K562 (cell line): ENCODE measurements around the gene LXN. TPM values are rescaled to one million over a fixed set of nuclear protein-coding genes. Genes with fewer than 3 reads are reported as not detected.

Source experiments
- ATAC-seq: fragments of 200-7000 bp; cut with Tn5 transposase; 3 replicates; pipeline ENCODE4 v1.9.1; 2020; ENCODE audit warnings: moderate library complexity
- BruUV-seq: library from RNA; stranded (reverse); fragments of 400-500 nt; replicated peaks from 2 replicates; lab custom pipeline; 2021; lab: Mats Ljungman, UMichigan
- CTCF ChIA-PET: fragments of 300-600 bp; formaldehyde crosslinking; extraction: SDS; loops from one replicate; lab custom pipeline; 2021; ENCODE audit warnings: low intra/inter-chr PET ratio; lab: Yijun Ruan, JAX
- POLR2A ChIA-PET: fragments of 300-600, 350-650 bp; sonication (Branson Sonifier 250); formaldehyde crosslinking; extraction: SDS; loops from one replicate; lab custom pipeline; 2021; ENCODE audit warnings: antibody characterized with exemption, inconsistent platforms; lab: Yijun Ruan, JAX
- DNase-seq, 4 experiments: peaks; one replicate each; pipeline versions ENCODE4 v3.0.0 to v3.0.0-alpha.2; 2011 to 2018; ENCODE audit warnings: low spot score in 3 of 4, mixed read lengths in 3 of 4; ENCODE audit errors: extremely low read depth in 1 of 4
- FAIRE-seq: peaks from 2 replicates; lab custom pipeline; 2011; peaks lifted over from hg19 to GRCh38; lab: Jason Lieb, UNC
- H2AFZ ChIP-seq: 2 replicates; pipeline ENCODE4 v1.6.0; 2011; ENCODE audit warnings: low read depth, low read length, control low read depth, inconsistent platforms
- H3K27ac ChIP-seq: fragments of 200-600 bp; 3 replicates; pipeline ENCODE4 v1.8.0; 2011; ENCODE audit warnings: low read depth, mild to moderate bottlenecking, control low read depth, inconsistent platforms, low read length, moderate library complexity, mixed read lengths; ENCODE audit errors: extremely low read depth
- H3K27me3 ChIP-seq, 2 experiments: fragments of 300-600 bp in 1 of 2; 2 replicates in 1 of 2; 3 replicates in 1 of 2; pipeline versions ENCODE4 v1.6.0 to v1.8.0; 2011; ENCODE audit warnings: inconsistent platforms in 2 of 2, low read length in 2 of 2, mild to moderate bottlenecking in 1 of 2, mixed read lengths in 1 of 2, moderate library complexity in 1 of 2; ENCODE audit not compliant: control insufficient read depth in 2 of 2, insufficient read depth in 2 of 2
- H3K36me3 ChIP-seq: fragments of 300-600 bp; 3 replicates; pipeline ENCODE4 v1.8.0; 2011; ENCODE audit warnings: mild to moderate bottlenecking, low read length, inconsistent platforms; ENCODE audit not compliant: control insufficient read depth, insufficient read depth
- H3K4me1 ChIP-seq, 2 experiments: fragments of 200-600 bp in 1 of 2; replicated peaks in 1 of 2; 2 replicates in 1 of 2; 3 replicates in 1 of 2; pipeline versions ENCODE4 v1.5.1 to v1.8.0; 2011; ENCODE audit warnings: inconsistent platforms in 2 of 2, low read length in 2 of 2, mild to moderate bottlenecking in 1 of 2, mixed read lengths in 1 of 2, moderate library complexity in 1 of 2; ENCODE audit not compliant: control insufficient read depth in 2 of 2, insufficient read depth in 2 of 2
- H3K4me2 ChIP-seq: 2 replicates; pipeline ENCODE4 v1.6.1; 2011; ENCODE audit warnings: low read length, control low read depth, inconsistent platforms, mixed read lengths; ENCODE audit not compliant: insufficient read depth
- H3K4me3 ChIP-seq: fragments of 200-600 bp; sonication (generic), shearing (Covaris generic); 2 replicates; pipeline ENCODE4 v1.5.1; 2016; ENCODE audit warnings: control low read depth, inconsistent platforms
- H3K79me2 ChIP-seq: fragments of 200-600 bp; 3 replicates; pipeline ENCODE4 v1.8.0; 2011; ENCODE audit warnings: low read length, inconsistent platforms; ENCODE audit not compliant: control insufficient read depth, insufficient read depth
- H3K9ac ChIP-seq, 2 experiments: 2 replicates each; pipeline versions ENCODE4 v1.6.0 to v1.6.1; 2011; ENCODE audit warnings: low read depth in 2 of 2, low read length in 2 of 2, control low read depth in 1 of 2, inconsistent platforms in 1 of 2, mild to moderate bottlenecking in 1 of 2, mixed read lengths in 1 of 2; ENCODE audit not compliant: insufficient read depth in 1 of 2
- H3K9me1 ChIP-seq: one replicate; pipeline ENCODE4 v1.6.0; 2011; ENCODE audit warnings: inconsistent platforms, mild to moderate bottlenecking, low read length, moderate library complexity; ENCODE audit not compliant: control insufficient read depth, insufficient read depth
- H3K9me3 ChIP-seq: replicated peaks from 2 replicates; pipeline ENCODE4 v1.5.1; 2011; ENCODE audit warnings: low read depth, low read length, inconsistent platforms; ENCODE audit not compliant: control insufficient read depth, insufficient read depth
- H4K20me1 ChIP-seq: replicated peaks from 2 replicates; pipeline ENCODE4 v1.6.1; 2011; ENCODE audit warnings: low read length, inconsistent platforms, mixed read lengths; ENCODE audit not compliant: control insufficient read depth, insufficient read depth
- ATF1 ChIP-seq, 2 experiments: fragments of 450-650 bp in 1 of 2; IDR thresholded peaks; 2 replicates each; pipeline ENCODE4 v1.6.1; 2016; ENCODE audit warnings: missing compliant biosample characterization in 1 of 2, missing genetic modification characterization in 1 of 2
- ATF7 ChIP-seq: fragments of 450-650 bp; IDR thresholded peaks from 2 replicates; pipeline ENCODE4 v1.7.1; 2014; ENCODE audit warnings: mild to moderate bottlenecking, moderate library complexity
- CTCFL ChIP-seq: IDR thresholded peaks from 2 replicates; pipeline ENCODE4 v1.6.1; 2011; ENCODE audit warnings: borderline replicate concordance, low read depth, mild to moderate bottlenecking, moderate library complexity, low read length; ENCODE audit not compliant: insufficient read depth, poor library complexity, severe bottlenecking
- FUS ChIP-seq: fragments of 200-400 bp; formaldehyde crosslinking; optimal IDR thresholded peaks from 2 replicates; pipeline ENCODE3; 2017; ENCODE audit warnings: low read depth, low read length
- HDAC1 ChIP-seq, 2 experiments: fragments of 450-650 bp; IDR thresholded peaks; 2 replicates each; pipeline ENCODE4 v1.6.1; 2016 to 2017; ENCODE audit warnings: inconsistent platforms in 1 of 2, mild to moderate bottlenecking in 1 of 2, moderate library complexity in 1 of 2
- NEUROD1 ChIP-seq: fragments of 150-350 bp; IDR thresholded peaks from 2 replicates; pipeline ENCODE4 v1.6.1; 2014; ENCODE audit warnings: borderline replicate concordance, low read length, low read depth; ENCODE audit not compliant: partially characterized antibody
- U2AF1 ChIP-seq: fragments of 200-400 bp; formaldehyde crosslinking; optimal IDR thresholded peaks from 2 replicates; pipeline ENCODE3; 2017; ENCODE audit warnings: mild to moderate bottlenecking, low read depth, low read length, moderate library complexity
- WGBS: fragments of 100-300 bp; shearing (Covaris generic); methylation state at CpG from one replicate; pipeline ENCODE4 v1.1.6; 2016; ENCODE audit warnings: low coverage, mixed read lengths; ENCODE audit not compliant: insufficient coverage; ENCODE audit errors: missing lambda C conversion rate; 5-methylcytosine and 5-hydroxymethylcytosine counted together
- in situ Hi-C: fragments of 300-500 bp; cut with MboI; formaldehyde crosslinking; loops from 4 replicates; pipeline ENCODE4 v1.15.0; 2018; ENCODE audit warnings: inconsistent platforms, mixed read lengths
- intact Hi-C: fragments of 100-400 bp; cut with micrococcal nuclease; formaldehyde crosslinking; loops from 2 replicates; pipeline ENCODE4 v1.14.2; 2022
- polyA plus RNA-seq, 8 experiments: library from polyadenylated mRNA; depleted of rRNA in 4 of 8; stranded (reverse) in 5 of 8; unstranded in 3 of 8; fragments of >200 nt; fragmentation: Nextera tagmentation in 2 of 8; fragmentation: Illumina TruSeq in 1 of 8; extraction: Ambion mirVana in 2 of 8; extraction: Trizol in 1 of 8; gene quantifications; 2 replicates each; pipeline versions ENCODE4 v1.2.1 to v1.2.3, GENCODE V29; 2011 to 2014; ENCODE audit warnings: inconsistent platforms in 1 of 8, missing spikeins in 1 of 8
- total RNA-seq, 7 experiments: library from RNA; depleted of rRNA in 6 of 7; stranded (reverse); fragments of >200 nt in 6 of 7; fragmentation: Illumina TruSeq in 2 of 7; extraction: Trizol in 2 of 7; gene quantifications; 2 replicates each; pipeline versions ENCODE4 v1.2.1 to v1.2.3, GENCODE V29; 2011 to 2021; ENCODE audit warnings: low replicate concordance in 1 of 7
- TF ChIP-seq, protein P1 (sequence below): fragments of 450-650 bp; formaldehyde crosslinking; IDR thresholded peaks from 2 replicates; pipeline ENCODE4 v1.4.0; 2020; ENCODE audit warnings: mild to moderate bottlenecking, moderate library complexity

Gene LXN
- total and polyA plus RNA-seq, 9 of the 15 experiments (the other 6 are each of a cell fraction or from before 2014, with no cell fraction given), result 0.08 to 0.13 TPM; not detected in 7

DNA sequence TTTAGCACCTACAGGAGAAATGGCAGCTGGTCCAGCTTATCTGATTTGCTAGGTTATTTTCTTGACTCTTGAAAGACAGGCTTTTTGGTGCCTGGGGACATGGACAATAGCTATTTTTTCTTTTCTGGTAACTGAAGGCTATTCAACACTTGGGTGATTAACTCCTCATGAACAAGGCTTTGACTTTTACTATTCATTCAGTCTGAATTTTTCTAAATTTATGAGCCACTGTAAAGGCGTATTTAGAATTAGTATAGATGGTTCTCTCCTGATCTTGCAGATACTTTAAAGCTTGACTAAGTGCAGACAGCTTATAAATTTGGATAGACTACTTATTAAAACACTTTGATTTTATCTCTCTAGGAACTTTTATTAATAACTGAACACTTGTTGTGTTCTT lies 46.6 kb downstream of the LXN start:
- no peaks in the 10 kb centered on the region for H3K36me3 ChIP-seq
- no peak for TF ChIP-seq U2AF1
- no peak for TF ChIP-seq ATF1 (CRISPR knock-in tag; IDR thresholded peaks at IDR 0.05)
- TF ChIP-seq ATF1 (tag; IDR thresholded peaks at IDR 0.05), result no peak
- TF ChIP-seq ATF7, result no peak
- no peak for TF ChIP-seq CTCFL
- no peak for TF ChIP-seq NEUROD1
- TF ChIP-seq HDAC1 (IDR thresholded peaks at IDR 0.05), result no peak
- no peak for TF ChIP-seq FUS
- TF ChIP-seq, protein P1, sequence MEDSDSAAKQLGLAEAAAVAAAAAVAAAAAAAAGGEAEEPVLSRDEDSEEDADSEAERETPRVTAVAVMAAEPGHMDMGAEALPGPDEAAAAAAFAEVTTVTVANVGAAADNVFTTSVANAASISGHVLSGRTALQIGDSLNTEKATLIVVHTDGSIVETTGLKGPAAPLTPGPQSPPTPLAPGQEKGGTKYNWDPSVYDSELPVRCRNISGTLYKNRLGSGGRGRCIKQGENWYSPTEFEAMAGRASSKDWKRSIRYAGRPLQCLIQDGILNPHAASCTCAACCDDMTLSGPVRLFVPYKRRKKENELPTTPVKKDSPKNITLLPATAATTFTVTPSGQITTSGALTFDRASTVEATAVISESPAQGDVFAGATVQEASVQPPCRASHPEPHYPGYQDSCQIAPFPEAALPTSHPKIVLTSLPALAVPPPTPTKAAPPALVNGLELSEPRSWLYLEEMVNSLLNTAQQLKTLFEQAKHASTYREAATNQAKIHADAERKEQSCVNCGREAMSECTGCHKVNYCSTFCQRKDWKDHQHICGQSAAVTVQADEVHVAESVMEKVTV (CRISPR knock-in tag), result no peak
- TF ChIP-seq, all 486 proteins: peak for 0
- no peaks in the 10 kb centered on the region for H3K27me3 ChIP-seq
- peaks cover 0 to 3% of the 10 kb centered on the region in 2 experiments; a peak in 1 of 5 replicates for H3K4me1 ChIP-seq
- ATAC-seq, result no peak
- in situ Hi-C loops (no loop called here), intact Hi-C loops (no loop called here)
- no peak for DNase-seq
- H3K9ac ChIP-seq, result no peak overlapping the region
- no peak overlapping the region for H2AFZ ChIP-seq
- 0% methylated on average over 1 of the region's 1 CpG for WGBS
- 0 out of 2 replicates have a peak, but pooled peaks cover 2% of the 10 kb centered on the region for H3K9me3 ChIP-seq
- H4K20me1 ChIP-seq, result no peaks in the 10 kb centered on the region
- no peak for FAIRE-seq
- H3K79me2 ChIP-seq, result no peaks in the 10 kb centered on the region
- ChIA-PET POLR2A (no interaction called here), CTCF (no interaction called here)
- H3K4me3 ChIP-seq, result no peak overlapping the region
- no peak overlapping the region for H3K27ac ChIP-seq
- BruUV-seq, result no TSS peak
- H3K4me2 ChIP-seq, result no peak overlapping the region
- H3K9me1 ChIP-seq, result no peaks in the 10 kb centered on the region
